Stimulated activated CD8-positive, alpha-beta memory T cell treated with anti-CD3 and anti-CD28 coated beads, Interleukin-4, amount 100 ng/mL, for 48 hours (primary cell): ENCODE measurements around the gene OTUD6A.
"Not testable (repeated sequence)": the region's sequence is repeated elsewhere in the genome, so short reads cannot be mapped to it uniquely, and the experiment has no call there.

Experiments
- DNase-seq: peaks from one replicate; pipeline ENCODE4 v3.0.0-alpha.2; 2020

The OTUD6A gene

GRCh38 chrX:70049925-70050324 lies 12.3 kb upstream of the OTUD6A start, which contains the start of gene AWAT2:
Gene AWAT2 (minus strand): TSS chrX:70049938. CDS start chrX:70049932, 6 bp downstream.
- DNase-seq: no peak

DNA sequence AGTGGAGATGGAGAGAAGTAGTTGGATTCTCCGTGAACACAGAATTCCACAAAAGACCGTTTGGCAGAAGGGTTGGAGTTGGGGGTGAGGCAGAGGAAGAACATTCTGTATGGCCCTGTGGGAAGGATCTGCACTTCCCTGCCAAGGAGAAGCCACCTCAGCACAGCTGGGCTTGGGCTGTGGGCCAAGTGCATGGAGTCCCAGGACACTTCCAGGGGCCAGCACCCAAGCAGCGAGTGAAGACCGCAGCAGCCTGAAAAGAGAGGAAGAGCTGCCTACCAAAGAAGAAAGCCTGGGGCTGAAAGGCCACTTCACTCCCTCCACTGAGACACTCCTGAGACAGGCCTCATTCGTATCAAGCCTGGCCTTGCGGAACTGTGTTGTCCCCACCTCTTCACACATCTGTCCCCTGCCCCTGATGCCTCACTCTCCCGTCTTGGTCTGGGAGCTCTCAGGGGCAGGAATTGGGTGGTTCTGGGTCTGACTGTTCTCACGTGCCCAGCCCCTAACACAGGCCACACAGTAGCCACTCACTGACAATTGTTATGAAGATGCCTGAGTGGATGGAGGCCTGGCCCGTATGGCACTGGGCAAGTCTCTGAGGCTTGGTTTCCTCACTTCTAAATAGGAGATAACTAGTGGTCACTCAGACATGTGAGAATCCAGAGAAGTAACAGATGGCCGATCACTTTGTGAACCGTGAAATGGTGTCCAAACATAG lies 9.2 kb upstream of the OTUD6A start:
- DNase-seq: no peak

DNA sequence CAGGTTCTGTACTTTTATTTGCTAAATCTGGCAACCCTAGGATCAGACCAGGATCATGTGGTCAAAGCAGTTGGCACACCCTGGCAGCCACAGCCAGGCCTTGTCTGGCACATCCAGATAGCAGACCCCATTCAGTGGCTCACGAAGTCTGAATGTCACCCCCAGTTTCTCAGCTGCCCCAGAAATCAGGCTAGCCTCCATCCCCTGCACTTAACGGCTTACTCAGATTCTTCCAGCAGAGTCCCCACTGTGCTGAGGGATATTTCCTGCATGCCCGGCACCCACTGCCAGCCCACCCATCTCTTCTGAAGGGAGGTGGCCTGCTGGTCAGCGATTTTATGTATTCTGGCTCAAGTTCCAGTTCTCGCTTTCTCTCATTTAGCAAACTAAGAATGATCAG lies 7.9 kb upstream of the OTUD6A start:
- DNase-seq: no peak

- DNase-seq: no peak
These were observed 799 bp downstream of the OTUD6A start for GRCh38 chrX:70062961-70063550.

GRCh38 chrX:70066646-70067045 lies 4.4 kb downstream of the OTUD6A start:
- DNase-seq: no peak

GRCh38 chrX:70079297-70079696 lies 17.0 kb downstream of the OTUD6A start:
- no peak for DNase-seq

DNA sequence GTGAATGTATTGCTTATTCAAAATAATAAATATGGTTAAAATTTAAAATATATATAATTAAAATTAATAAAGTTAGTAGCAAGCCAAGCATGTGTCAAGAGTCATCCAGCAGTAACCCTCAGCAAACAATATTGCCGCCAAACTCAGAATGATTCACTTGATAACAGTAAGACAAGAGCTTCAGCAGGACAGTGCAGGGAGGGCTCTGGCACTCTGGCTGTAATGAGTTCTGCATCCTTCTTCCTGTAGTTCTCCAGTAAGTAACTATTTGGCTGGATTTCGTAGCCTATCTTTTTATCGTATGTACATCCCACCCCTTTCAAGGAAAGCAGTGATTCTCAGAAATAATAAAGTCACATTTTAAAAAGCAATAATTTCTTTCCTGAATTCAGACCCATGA lies 17.6 kb downstream of the OTUD6A start:
- DNase-seq: no peak

DNA sequence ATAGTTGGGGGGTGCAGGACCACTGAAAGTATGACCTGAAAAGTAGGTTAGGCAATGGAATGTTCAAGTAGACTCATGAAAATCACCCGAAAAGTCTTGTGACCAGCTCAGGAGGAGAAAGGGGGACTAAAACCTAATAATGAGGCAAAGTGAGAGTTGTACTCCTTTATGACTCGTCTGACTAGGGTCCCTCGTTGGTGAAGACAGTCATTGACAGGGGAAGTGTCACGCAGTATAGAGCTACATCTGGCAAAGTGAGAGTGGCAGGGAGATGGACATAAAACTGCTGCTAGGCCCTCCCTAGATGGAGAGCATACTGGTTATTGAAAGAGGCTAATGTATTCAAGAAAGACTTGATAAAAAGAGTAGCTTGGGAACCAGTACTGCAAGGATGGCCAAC lies 20.5 kb downstream of the OTUD6A start:
- DNase-seq: no peak

GRCh38 chrX:70084592-70085240 lies 22.5 kb downstream of the OTUD6A start:
- DNase-seq: no peak

DNA sequence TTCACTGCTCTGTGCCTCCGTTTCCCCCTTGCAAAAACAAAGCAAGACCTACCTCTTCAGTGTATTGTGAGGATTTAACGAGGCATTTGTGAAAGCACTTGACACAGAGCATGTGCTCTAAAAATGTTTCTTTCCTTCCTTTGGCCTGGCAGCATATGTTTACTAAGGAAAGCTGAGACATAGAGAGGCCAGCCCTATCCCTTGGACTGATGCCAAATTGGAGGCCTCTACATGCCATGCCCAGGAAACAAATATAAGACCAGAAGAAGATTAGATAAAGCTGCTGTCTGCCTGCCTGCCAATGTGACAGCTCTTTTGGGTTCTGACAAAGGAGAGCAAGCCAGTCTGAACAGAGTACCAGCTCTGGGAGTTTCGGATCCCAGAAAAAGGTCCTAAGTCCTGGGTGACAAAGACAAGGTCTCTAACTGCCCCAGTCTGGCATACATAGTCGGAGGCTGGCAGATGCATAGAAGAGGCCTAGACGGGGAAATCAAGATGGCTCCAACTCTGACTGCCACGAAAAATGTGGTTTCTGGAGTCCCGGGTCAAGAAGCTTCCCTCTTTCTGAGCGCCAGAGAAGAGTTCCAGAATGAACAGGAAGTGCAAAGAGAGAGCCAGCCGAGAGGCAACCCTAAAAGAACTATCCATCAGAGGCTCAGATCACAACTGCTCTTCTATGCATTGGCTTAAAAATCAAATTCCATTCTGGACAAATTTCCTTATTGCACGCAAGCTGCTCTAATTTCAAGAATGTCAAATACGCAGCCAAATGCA lies 25.8 kb downstream of the OTUD6A start:
- no peak for DNase-seq

DNA sequence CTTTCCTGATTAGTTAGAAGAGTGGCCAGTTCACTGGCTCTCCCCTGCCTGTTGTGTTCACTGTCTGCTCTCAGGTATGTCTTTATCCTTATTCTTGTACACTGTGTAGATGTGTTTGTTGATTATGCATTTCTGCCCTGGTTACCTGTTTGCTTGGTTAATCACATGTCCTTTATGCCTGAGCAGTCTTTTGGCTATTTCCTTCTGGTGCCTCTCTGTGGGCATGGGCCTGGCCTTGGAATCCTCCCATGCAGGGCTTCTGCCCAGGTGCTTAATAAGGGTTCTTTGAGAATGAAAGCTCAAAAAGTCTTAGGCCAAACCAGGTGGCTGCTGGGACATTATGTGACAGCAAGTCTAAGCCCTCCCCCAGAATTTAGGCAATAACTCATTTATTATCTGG lies 26.5 kb downstream of the OTUD6A start:
- DNase-seq: no peak

DNA sequence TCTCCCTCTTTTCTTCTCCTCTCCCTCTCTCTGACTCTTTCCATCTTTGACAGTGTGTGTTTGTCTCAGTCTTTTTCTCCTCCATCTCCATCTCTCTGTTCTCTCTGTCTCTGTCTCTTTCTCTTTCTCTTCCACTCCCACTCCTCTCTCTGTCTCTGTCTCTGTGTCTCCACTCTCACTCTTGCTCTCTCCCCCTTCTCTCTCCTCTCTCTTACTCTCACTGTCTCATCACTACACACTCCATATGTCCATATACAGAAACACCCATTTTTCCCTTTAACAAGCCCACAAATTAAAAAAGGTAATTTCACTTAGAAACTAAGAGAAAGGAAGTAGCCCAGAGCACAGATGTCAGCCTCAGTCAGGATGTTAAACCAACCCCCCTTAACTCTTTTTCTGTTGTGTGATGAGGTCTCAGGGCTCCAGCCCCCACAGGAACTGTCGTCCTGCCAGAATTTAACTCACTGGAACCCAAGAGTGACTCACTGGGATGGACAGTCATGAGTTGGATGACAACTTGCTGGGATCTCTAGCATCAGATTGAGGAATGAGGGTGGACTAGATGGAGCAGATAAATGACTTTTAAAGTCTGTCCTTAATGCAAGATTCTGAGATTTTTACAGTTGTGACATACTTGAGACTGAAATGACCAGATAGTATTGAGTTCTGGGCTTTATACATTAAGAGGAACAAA lies 27.5 kb downstream of the OTUD6A start:
- no peak for DNase-seq

- no peak for DNase-seq
These were observed 30.0 kb downstream of the OTUD6A start for GRCh38 chrX:70092247-70092646.

- no peak for DNase-seq
These were observed 33.8 kb downstream of the OTUD6A start for GRCh38 chrX:70096052-70096451.

DNA sequence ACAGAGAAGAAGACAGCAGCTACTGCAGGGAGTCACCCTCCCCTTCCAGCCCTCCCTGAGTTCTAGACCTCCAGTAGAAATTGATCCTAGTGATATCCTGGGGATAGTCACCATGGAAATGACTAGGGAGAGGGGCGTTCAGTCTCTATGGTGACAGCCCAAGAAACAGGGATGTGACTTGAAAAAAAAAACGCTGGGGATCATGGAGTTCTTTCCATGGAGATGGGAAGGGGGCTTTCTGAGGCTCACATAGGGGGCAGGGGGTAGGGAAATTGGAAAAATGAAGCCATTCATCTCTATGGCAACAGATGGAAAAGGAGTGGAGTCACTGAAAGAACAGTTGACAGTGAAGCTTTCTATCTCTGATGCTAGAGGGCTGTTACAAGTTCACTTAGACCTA lies 43.0 kb downstream of the OTUD6A start:
- DNase-seq: no peak

- not testable (repeated sequence) for DNase-seq
These were observed 49.3 kb downstream of the OTUD6A start for GRCh38 chrX:70111436-70112026.
